Hepatocyte (in vitro differentiated cells): ENCODE data around the gene WDR41. TPM values are rescaled to one million over a fixed set of nuclear protein-coding genes. Genes with fewer than 3 reads are reported as not detected.

Source experiments
- DNase-seq: peaks from one replicate; pipeline ENCODE4 v3.0.0-alpha.2; 2016; ENCODE audit warnings: low spot score
- H2AFZ ChIP-seq: fragments of 200-600 bp; sonication (generic); 2 replicates; pipeline ENCODE4 v1.6.0; 2016; ENCODE audit warnings: antibody characterized with exemption, mild to moderate bottlenecking
- H3K27ac ChIP-seq: fragments of 200-600 bp; sonication (generic); 2 replicates; pipeline ENCODE4 v1.5.1; 2016; ENCODE audit warnings: mild to moderate bottlenecking
- H3K27me3 ChIP-seq: fragments of 200-600 bp; sonication (generic); 2 replicates; pipeline ENCODE4 v1.6.1; 2016
- H3K36me3 ChIP-seq: fragments of 200-600 bp; sonication (generic); replicated peaks from 2 replicates; pipeline ENCODE4 v1.5.1; 2016; ENCODE audit warnings: low read depth; ENCODE audit not compliant: insufficient read depth
- H3K4me1 ChIP-seq: fragments of 200-600 bp; sonication (generic); 2 replicates; pipeline ENCODE4 v1.5.1; 2016; ENCODE audit warnings: mild to moderate bottlenecking, moderate library complexity; ENCODE audit not compliant: insufficient read depth
- H3K4me2 ChIP-seq: fragments of 200-600 bp; sonication (generic); 2 replicates; pipeline ENCODE4 v1.6.0; 2016
- H3K4me3 ChIP-seq: fragments of 200-600 bp; sonication (generic); 2 replicates; pipeline ENCODE4 v1.5.1; 2016; ENCODE audit warnings: mild to moderate bottlenecking
- H3K79me2 ChIP-seq: fragments of 200-600 bp; sonication (generic); 2 replicates; pipeline ENCODE4 v1.6.0; 2017; ENCODE audit warnings: mild to moderate bottlenecking
- H3K9me2 ChIP-seq: fragments of 200-600 bp; sonication (generic); replicated peaks from 2 replicates; pipeline ENCODE4 v1.6.0; 2017; ENCODE audit warnings: mild to moderate bottlenecking; ENCODE audit not compliant: insufficient read depth
- H3K9me3 ChIP-seq: fragments of 200-600 bp; sonication (generic); 2 replicates; pipeline ENCODE4 v1.5.1; 2016; ENCODE audit warnings: low read depth, mild to moderate bottlenecking
- H4K20me1 ChIP-seq: fragments of 200-600 bp; sonication (generic); 2 replicates; pipeline ENCODE4 v1.6.0; 2016; ENCODE audit warnings: mild to moderate bottlenecking; ENCODE audit not compliant: insufficient read depth, poor library complexity, severe bottlenecking
- CTCF ChIP-seq: fragments of 200-600 bp; sonication (generic); IDR thresholded peaks from 2 replicates; pipeline ENCODE4 v1.5.1; 2016; ENCODE audit warnings: antibody characterized with exemption, mild to moderate bottlenecking; ENCODE audit not compliant: poor library complexity
- EZH2 ChIP-seq: fragments of 200-600 bp; sonication (generic); IDR thresholded peaks from 2 replicates; pipeline ENCODE4 v1.6.1; 2016; ENCODE audit warnings: antibody characterized with exemption, mild to moderate bottlenecking, borderline replicate concordance
- EZH2phosphoT487 ChIP-seq: fragments of 200-600 bp; sonication (generic); IDR thresholded peaks from one replicate; pipeline ENCODE4 v1.6.1; 2018; ENCODE audit warnings: antibody characterized with exemption, mild to moderate bottlenecking, low read depth, moderate library complexity; ENCODE audit not compliant: unreplicated experiment, severe bottlenecking
- WGBS: methylation state at CpG from one replicate; pipeline ENCODE4 v1.1.6; 2016; ENCODE audit warnings: low lambda C conversion rate; ENCODE audit errors: missing lambda C conversion rate; 5-methylcytosine and 5-hydroxymethylcytosine counted together
- polyA plus RNA-seq: library from polyadenylated mRNA; unstranded; fragments of >200 nt; fragmentation: Nextera tagmentation; extraction: Ambion mirVana; gene quantifications from 2 replicates; pipeline ENCODE4 v1.2.1, GENCODE V29; 2016
- total RNA-seq: library from RNA; depleted of rRNA; stranded (reverse); fragments of >200 nt; gene quantifications from 2 replicates; pipeline ENCODE4 v1.2.3, GENCODE V29; 2014

WDR41 gene
- total and polyA plus RNA-seq, 2 experiments from 2014 or later, result 40.5 to 80.5 TPM

- Histone ChIP-seq H3K9me3 (no peaks in the 10 kb centered on the region), H3K4me2 (no peak overlapping the region), H3K4me1 (peaks cover 7% of the 10 kb centered on the region), H3K27ac (peak overlapping the region; percentile 73), H3K36me3 (no peaks in the 10 kb centered on the region), H3K4me3 (no peak overlapping the region), H4K20me1 (no peaks in the 10 kb centered on the region), H3K79me2 (no peaks in the 10 kb centered on the region), H3K9me2 (no peaks in the 10 kb centered on the region), H3K27me3 (no peaks in the 10 kb centered on the region), H2AFZ (peak overlapping the region; percentile 1)
- WGBS, result 40% methylated on average over 5 of the region's 5 CpGs
- peak; percentile 54 for DNase-seq
- TF ChIP-seq EZH2phosphoT487 (no peak), CTCF (no peak), EZH2 (no peak)
These were observed 94.3 kb downstream of the WDR41 start for GRCh38 chr5:77397686-77398292.

- H3K27ac ChIP-seq, result no peak overlapping the region
- no peak for DNase-seq
- H2AFZ ChIP-seq, result no peak overlapping the region
- no peak overlapping the region for H3K4me3 ChIP-seq
- H3K36me3 ChIP-seq, result no peaks in the 10 kb centered on the region
- H3K9me2 ChIP-seq, result no peaks in the 10 kb centered on the region
- 74% methylated on average over 1 of the region's 1 CpG for WGBS
- H3K9me3 ChIP-seq, result no peaks in the 10 kb centered on the region
- H3K4me2 ChIP-seq, result no peak overlapping the region
- H4K20me1 ChIP-seq, result no peaks in the 10 kb centered on the region
- H3K79me2 ChIP-seq, result no peaks in the 10 kb centered on the region
- no peak for TF ChIP-seq CTCF
- TF ChIP-seq EZH2, result no peak
- no peak for TF ChIP-seq EZH2phosphoT487
- H3K27me3 ChIP-seq, result no peaks in the 10 kb centered on the region
- peaks cover 7% of the 10 kb centered on the region for H3K4me1 ChIP-seq
These were observed 96.1 kb downstream of the WDR41 start for GRCh38 chr5:77396017-77396416.

DNA sequence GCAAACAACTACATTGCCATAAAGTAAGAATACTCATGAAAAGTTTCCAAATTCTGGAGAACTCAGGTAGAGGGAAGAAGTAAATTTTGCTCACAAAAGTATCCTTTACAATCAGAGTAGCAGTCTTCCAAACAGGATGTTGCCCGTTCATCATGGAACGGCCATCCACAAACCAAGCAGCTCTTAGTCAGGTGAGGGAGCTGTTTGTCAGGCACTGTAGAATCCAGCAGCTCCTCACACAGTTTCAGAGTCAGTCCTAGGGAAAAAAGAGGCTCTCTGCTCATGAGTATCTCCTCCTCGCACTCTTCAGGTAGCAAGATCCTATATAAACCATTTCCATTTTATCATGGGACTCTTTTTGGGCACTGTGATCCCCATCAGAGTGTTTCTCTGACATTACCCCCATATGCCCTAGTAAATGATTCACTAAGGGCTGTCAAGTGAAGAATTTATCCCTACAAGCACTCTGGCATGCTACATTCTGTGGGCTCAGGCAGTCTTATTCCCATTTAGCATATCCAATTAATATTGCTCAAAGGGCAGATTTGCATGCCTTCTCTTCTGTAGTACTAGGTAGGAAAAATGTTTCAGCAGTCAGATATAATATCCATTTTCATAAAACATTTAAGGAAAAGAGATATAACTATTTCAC, 97.9 kb downstream of the WDR41 start:
- no peaks in the 10 kb centered on the region for H3K27me3 ChIP-seq
- no peaks in the 10 kb centered on the region for H3K36me3 ChIP-seq
- no peaks in the 10 kb centered on the region for H3K9me2 ChIP-seq
- DNase-seq, result peak; percentile 29
- 61% methylated on average over 3 of the region's 3 CpGs for WGBS
- no peaks in the 10 kb centered on the region for H3K79me2 ChIP-seq
- H3K9me3 ChIP-seq, result no peaks in the 10 kb centered on the region
- H3K4me3 ChIP-seq, result no peak overlapping the region
- no peak overlapping the region for H3K27ac ChIP-seq
- H4K20me1 ChIP-seq, result no peaks in the 10 kb centered on the region
- TF ChIP-seq EZH2phosphoT487 (no peak), EZH2 (no peak), CTCF (no peak)
- H3K4me2 ChIP-seq, result no peak overlapping the region
- H2AFZ ChIP-seq, result no peak overlapping the region
- peaks cover 7% of the 10 kb centered on the region for H3K4me1 ChIP-seq
